ENCODE data around the gene RAD51B.

DNA sequence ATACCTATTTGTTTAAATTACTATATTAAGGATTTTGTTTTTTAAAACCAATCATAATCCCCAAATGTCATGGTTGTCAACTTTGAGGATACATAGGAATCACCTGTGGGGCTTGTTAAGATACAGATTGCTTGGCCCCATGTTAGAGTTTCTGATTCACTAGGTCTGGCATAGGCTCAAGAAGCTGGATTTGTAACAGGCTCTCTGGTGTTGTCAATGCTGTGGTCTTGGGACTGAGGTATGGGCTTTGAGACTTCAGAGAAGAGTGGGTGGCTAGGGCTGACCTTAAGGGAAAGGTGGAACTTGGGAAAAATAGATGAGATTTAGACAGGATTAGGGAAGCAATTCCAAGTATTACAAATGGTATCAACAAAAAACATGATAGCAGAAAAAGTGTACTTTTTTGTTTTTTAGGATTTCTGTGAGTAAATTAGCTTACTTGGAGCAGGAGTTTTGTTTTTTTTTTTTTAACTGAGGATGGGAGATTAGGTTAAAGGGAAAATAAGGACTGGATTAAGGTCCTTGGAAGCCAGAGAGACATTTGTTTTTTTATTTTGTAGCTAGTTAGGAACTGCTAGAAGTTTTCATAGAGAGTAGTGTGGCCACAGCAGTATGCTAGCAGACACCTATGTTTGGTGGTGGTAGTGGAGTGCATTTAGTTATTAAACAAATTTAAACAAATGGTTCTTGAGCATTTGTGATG is 88.6 kb downstream of the RAD51B start:
- TF ChIP-seq, protein P1, sequence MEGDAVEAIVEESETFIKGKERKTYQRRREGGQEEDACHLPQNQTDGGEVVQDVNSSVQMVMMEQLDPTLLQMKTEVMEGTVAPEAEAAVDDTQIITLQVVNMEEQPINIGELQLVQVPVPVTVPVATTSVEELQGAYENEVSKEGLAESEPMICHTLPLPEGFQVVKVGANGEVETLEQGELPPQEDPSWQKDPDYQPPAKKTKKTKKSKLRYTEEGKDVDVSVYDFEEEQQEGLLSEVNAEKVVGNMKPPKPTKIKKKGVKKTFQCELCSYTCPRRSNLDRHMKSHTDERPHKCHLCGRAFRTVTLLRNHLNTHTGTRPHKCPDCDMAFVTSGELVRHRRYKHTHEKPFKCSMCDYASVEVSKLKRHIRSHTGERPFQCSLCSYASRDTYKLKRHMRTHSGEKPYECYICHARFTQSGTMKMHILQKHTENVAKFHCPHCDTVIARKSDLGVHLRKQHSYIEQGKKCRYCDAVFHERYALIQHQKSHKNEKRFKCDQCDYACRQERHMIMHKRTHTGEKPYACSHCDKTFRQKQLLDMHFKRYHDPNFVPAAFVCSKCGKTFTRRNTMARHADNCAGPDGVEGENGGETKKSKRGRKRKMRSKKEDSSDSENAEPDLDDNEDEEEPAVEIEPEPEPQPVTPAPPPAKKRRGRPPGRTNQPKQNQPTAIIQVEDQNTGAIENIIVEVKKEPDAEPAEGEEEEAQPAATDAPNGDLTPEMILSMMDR (IDR thresholded peaks at IDR 0.05), result no peak
- no peak for TF ChIP-seq POLR2A (IDR thresholded peaks at IDR 0.05)
- TF ChIP-seq POLR2AphosphoS5 (IDR thresholded peaks at IDR 0.05; ENCODE audit: insufficient read depth in 1 of 2, low read depth in 1 of 2), result no peak

All from vagina (tissue), 2 donors.